Ishikawa (cell line): Measurements from ENCODE around the gene MT3.

ENCODE experiments used
- CEBPB ChIP-seq: IDR thresholded peaks from 2 replicates; pipeline ENCODE4 v1.6.1; 2012
- EP300 ChIP-seq: IDR thresholded peaks from 2 replicates; pipeline ENCODE4 v1.6.1; 2012; ENCODE audit warnings: borderline replicate concordance
- FOXM1 ChIP-seq: IDR thresholded peaks from 2 replicates; pipeline ENCODE4 v1.6.1; 2012; ENCODE audit warnings: low read depth, borderline replicate concordance
- MAX ChIP-seq: IDR thresholded peaks from 2 replicates; pipeline ENCODE4 v1.6.1; 2012
- RAD21 ChIP-seq: IDR thresholded peaks from 2 replicates; pipeline ENCODE4 v1.6.1; 2012; ENCODE audit warnings: low read depth
- TAF1 ChIP-seq: IDR thresholded peaks from 2 replicates; pipeline ENCODE4 v1.6.1; 2012; ENCODE audit warnings: low read depth, mild to moderate bottlenecking
- USF1 ChIP-seq: IDR thresholded peaks from 2 replicates; pipeline ENCODE4 v1.6.1; 2012
- YY1 ChIP-seq: IDR thresholded peaks from 2 replicates; pipeline ENCODE4 v1.6.1; 2012; ENCODE audit warnings: low read depth

- TF ChIP-seq MAX = no peak
- no peak for TF ChIP-seq RAD21
- no peak for TF ChIP-seq TAF1
- TF ChIP-seq CEBPB = no peak
- no peak for TF ChIP-seq EP300
- no peak for TF ChIP-seq YY1
- TF ChIP-seq USF1 = no peak
- no peak for TF ChIP-seq FOXM1
These were observed 48.8 kb downstream of the MT3 start, which contains the start of gene MT1A for GRCh38 chr16:56637814-56638750.
